Right renal pelvis (tissue), 4 donors: ENCODE measurements around the gene ZNHIT3. TPM values are rescaled to one million over a fixed set of nuclear protein-coding genes. Genes with fewer than 3 reads are reported as not detected.

Source experiments
- DNase-seq, 4 donors: peaks; one replicate each; pipeline ENCODE4 v3.0.0-alpha.2; 2013; ENCODE audit warnings: low read depth in 4 of 4, low spot score in 3 of 4, missing footprints in 1 of 4
- polyA plus RNA-seq, 4 donors: library from polyadenylated mRNA; unstranded; fragments of 120-200 nt; gene quantifications; one replicate each; pipeline ENCODE4 v1.2.1, GENCODE V29; 2013; ENCODE audit not compliant: insufficient read length in 4 of 4

The ZNHIT3 gene
- polyA plus RNA-seq, 4 donors: 67.8 to 74.0 (median 70.1) TPM

- DNase-seq: no peak
Measured at GRCh38 chr17:36509272-36509985, 22.9 kb downstream of the ZNHIT3 start.

- DNase-seq: no peak
Measured at GRCh38 chr17:36510636-36511035, 24.2 kb downstream of the ZNHIT3 start.

GRCh38 chr17:36511216-36511615, 24.7 kb downstream of the ZNHIT3 start:
- DNase-seq: no peak

GRCh38 chr17:36512641-36513040, 26.2 kb downstream of the ZNHIT3 start:
- DNase-seq: no peak

GRCh38 chr17:36514856-36515255, 28.4 kb downstream of the ZNHIT3 start:
- no peak for DNase-seq

- no peak for DNase-seq
Measured at GRCh38 chr17:36515837-36516236, 29.4 kb downstream of the ZNHIT3 start.

GRCh38 chr17:36523113-36523512, 36.6 kb downstream of the ZNHIT3 start:
- DNase-seq: no peak

GRCh38 chr17:36524428-36524876, 38.0 kb downstream of the ZNHIT3 start:
- DNase-seq: no peak

GRCh38 chr17:36525113-36525512, 38.6 kb downstream of the ZNHIT3 start:
- no peak for DNase-seq

- DNase-seq: no peak
Measured at GRCh38 chr17:36525888-36526287, 39.4 kb downstream of the ZNHIT3 start.

GRCh38 chr17:36527621-36528250, 41.3 kb downstream of the ZNHIT3 start:
- DNase-seq: no peak

- no peak for DNase-seq
Measured at GRCh38 chr17:36529121-36529520, 42.6 kb downstream of the ZNHIT3 start.

GRCh38 chr17:36532435-36532975, 46.0 kb downstream of the ZNHIT3 start:
- DNase-seq: no peak

- peak; percentile 12 to 42 (median 26) for DNase-seq
Measured at GRCh38 chr17:36533935-36534839, 47.7 kb downstream of the ZNHIT3 start.

- peak; percentile 65 to 83 (median 70) for DNase-seq
Measured at GRCh38 chr17:36534840-36535668, 48.6 kb downstream of the ZNHIT3 start, which contains the start of the genes MYO19 and PIGW. TSS of gene MYO19 (minus strand) at chr17:36534868. CDS start at chr17:36532538, 2,330 bp downstream. TSS of gene PIGW (plus strand) at chr17:36534987. CDS start at chr17:36537102, 2,115 bp downstream.

GRCh38 chr17:36535669-36536081, 49.2 kb downstream of the ZNHIT3 start:
- no peak for DNase-seq

GRCh38 chr17:36540696-36541095, 54.2 kb downstream of the ZNHIT3 start:
- no peak for DNase-seq

GRCh38 chr17:36542755-36543154, 56.3 kb downstream of the ZNHIT3 start:
- DNase-seq: no peak

GRCh38 chr17:36544044-36544306, 57.5 kb downstream of the ZNHIT3 start:
- peak in 1 of 4 donors; percentile 10 for DNase-seq
